ENCODE results near the gene FBXW11. TPM values are rescaled to one million over a fixed set of nuclear protein-coding genes. Genes with fewer than 3 reads are reported as not detected.

FBXW11 gene
- total RNA-seq, 4 donors from 2014 or later = 35.9 to 56.8 (median 50.9) TPM

DNA sequence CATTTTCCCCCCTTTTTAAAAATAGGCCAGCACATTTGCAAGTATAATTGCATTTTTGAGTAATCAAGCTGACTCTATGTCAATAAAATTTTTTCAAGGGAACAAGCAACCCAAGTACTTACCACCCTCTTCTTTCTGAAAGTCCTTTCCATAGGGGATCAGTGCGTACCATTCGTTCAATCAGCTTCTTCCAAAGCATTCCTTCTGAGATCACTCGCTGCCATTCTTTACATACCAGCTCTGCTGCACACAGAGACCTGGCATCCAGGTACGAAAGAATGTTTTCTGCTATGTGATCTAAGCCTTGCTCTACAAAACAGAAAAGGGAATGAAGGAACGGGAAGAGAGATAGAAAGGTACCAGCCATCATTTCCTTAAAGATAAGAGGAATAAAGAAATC, 106.6 kb downstream of the FBXW11 start:
- no peak overlapping the region for H3K4me3 ChIP-seq (ENCODE audit: low read depth, poor library complexity, severe bottlenecking)
- no peak for DNase-seq (ENCODE audit: low spot score in 2 of 2)
- no peak for TF ChIP-seq POLR2A (IDR thresholded peaks at IDR 0.05)
- TF ChIP-seq, protein P1, sequence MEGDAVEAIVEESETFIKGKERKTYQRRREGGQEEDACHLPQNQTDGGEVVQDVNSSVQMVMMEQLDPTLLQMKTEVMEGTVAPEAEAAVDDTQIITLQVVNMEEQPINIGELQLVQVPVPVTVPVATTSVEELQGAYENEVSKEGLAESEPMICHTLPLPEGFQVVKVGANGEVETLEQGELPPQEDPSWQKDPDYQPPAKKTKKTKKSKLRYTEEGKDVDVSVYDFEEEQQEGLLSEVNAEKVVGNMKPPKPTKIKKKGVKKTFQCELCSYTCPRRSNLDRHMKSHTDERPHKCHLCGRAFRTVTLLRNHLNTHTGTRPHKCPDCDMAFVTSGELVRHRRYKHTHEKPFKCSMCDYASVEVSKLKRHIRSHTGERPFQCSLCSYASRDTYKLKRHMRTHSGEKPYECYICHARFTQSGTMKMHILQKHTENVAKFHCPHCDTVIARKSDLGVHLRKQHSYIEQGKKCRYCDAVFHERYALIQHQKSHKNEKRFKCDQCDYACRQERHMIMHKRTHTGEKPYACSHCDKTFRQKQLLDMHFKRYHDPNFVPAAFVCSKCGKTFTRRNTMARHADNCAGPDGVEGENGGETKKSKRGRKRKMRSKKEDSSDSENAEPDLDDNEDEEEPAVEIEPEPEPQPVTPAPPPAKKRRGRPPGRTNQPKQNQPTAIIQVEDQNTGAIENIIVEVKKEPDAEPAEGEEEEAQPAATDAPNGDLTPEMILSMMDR (IDR thresholded peaks at IDR 0.05) = no peak
- intact Hi-C loops (cut with DNase I; ENCODE audit: low total_unique reads) = no loop called here
- 96 to 98% methylated on average over 5 of the region's 5 CpGs for WGBS, 2 donors

DNA sequence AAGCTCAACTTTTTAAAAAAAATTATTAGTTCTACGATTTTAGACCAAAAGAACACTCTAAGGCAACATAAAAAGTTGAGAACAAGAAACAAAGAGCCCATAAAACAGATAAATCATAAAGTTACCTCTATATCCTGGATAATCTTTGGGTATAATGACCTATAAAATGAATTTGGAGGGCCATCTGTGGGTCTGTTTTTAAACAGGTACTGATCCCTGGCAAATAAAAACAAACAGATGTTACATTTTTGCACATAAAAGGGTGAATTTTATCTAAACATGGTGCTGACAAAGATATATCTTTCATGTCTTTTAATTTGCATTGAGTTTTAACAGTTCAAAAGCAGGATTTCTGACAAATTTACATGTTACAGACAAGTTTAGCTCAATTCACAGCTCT, 107.6 kb downstream of the FBXW11 start:
- TF ChIP-seq POLR2A (IDR thresholded peaks at IDR 0.05) = no peak
- TF ChIP-seq, protein P1 (IDR thresholded peaks at IDR 0.05) = no peak
- intact Hi-C loops (cut with DNase I; ENCODE audit: low total_unique reads) = no loop called here
- H3K4me3 ChIP-seq (ENCODE audit: low read depth, poor library complexity, severe bottlenecking) = no peak overlapping the region
- 72 to 77% methylated on average over 1 of the region's 1 CpG for WGBS, 2 donors
- no peak for DNase-seq (ENCODE audit: low spot score in 2 of 2)

DNA sequence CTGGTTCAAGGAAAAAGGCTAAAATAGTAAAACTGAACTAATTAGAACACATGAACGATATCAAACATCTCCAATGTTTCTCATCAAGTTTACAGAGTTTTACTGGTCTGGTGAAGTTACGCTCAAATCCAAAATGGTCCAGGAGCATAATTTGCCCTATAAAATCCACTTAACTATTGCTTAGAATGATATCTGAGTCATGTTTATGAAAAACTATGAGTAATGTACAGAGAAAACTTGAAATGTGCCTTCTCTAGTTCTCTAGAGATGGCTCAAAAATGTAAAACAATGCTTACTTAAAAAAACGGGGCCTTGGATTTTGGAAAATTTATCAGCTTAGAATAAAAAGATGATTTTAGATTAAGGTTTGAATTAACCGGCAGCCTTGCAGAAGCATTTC, 108.1 kb downstream of the FBXW11 start:
- TF ChIP-seq, protein P1 (IDR thresholded peaks at IDR 0.05) = no peak
- no peak for TF ChIP-seq POLR2A (IDR thresholded peaks at IDR 0.05)
- WGBS, 2 donors = 88% methylated on average over 4 of the region's 4 CpGs
- no peak for DNase-seq (ENCODE audit: low spot score in 2 of 2)
- intact Hi-C loops (cut with DNase I; ENCODE audit: low total_unique reads) = no loop called here
- no peak overlapping the region for H3K4me3 ChIP-seq (ENCODE audit: low read depth, poor library complexity, severe bottlenecking)

GRCh38 chr5:171897231-171897630, 109.2 kb downstream of the FBXW11 start:
- intact Hi-C loops (cut with DNase I; ENCODE audit: low total_unique reads) = no loop called here
- H3K4me3 ChIP-seq (ENCODE audit: low read depth, poor library complexity, severe bottlenecking) = no peak overlapping the region
- WGBS, 2 donors = 100% methylated on average over 1 of the region's 1 CpG
- TF ChIP-seq, protein P1 (IDR thresholded peaks at IDR 0.05) = no peak
- no peak for TF ChIP-seq POLR2A (IDR thresholded peaks at IDR 0.05)
- DNase-seq (ENCODE audit: low spot score in 2 of 2) = no peak

DNA sequence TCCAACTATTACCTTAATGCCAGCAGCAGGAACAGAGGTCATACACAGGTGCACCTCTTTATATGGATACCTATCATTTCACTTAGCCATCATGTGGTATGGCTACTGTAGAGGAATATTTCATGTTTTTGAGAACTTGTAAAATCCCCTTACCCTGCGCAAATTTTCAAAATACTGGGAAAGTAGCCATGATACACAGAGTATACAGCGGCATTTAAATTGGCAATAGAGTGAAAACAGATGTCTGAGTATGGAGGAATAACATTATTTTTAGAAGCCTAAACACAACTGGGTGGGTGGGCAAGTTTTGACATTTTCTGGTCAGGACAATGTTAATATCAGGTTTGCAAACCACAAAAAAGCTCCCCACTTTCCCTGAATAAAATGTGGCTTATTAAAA, 111.4 kb downstream of the FBXW11 start:
- no peak for DNase-seq (ENCODE audit: low spot score in 2 of 2)
- intact Hi-C loops (cut with DNase I; ENCODE audit: low total_unique reads) = no loop called here
- H3K4me3 ChIP-seq (ENCODE audit: low read depth, poor library complexity, severe bottlenecking) = no peak overlapping the region
- 85 to 91% methylated on average over 2 of the region's 2 CpGs for WGBS, 2 donors
- TF ChIP-seq, protein P1 (IDR thresholded peaks at IDR 0.05) = no peak
- no peak for TF ChIP-seq POLR2A (IDR thresholded peaks at IDR 0.05)

GRCh38 chr5:171893290-171893886, 113.0 kb downstream of the FBXW11 start:
- no peak for DNase-seq (ENCODE audit: low spot score in 2 of 2)
- H3K4me3 ChIP-seq (ENCODE audit: low read depth, poor library complexity, severe bottlenecking) = no peak overlapping the region
- no peak for TF ChIP-seq POLR2A (IDR thresholded peaks at IDR 0.05)
- TF ChIP-seq, protein P1 (IDR thresholded peaks at IDR 0.05) = no peak
- 77 to 86% methylated on average over 4 of the region's 4 CpGs for WGBS, 2 donors
- intact Hi-C loops (cut with DNase I; ENCODE audit: low total_unique reads) = no loop called here
